GM19467 (cell line): ENCODE results near the gene MARCHF5.
"Not testable (repeated sequence)": the region's sequence is repeated elsewhere in the genome, so short reads cannot be mapped to it uniquely, and the experiment has no call there.

Source experiments
- ATAC-seq: cut with Tn5 transposase; IDR thresholded peaks from one replicate; pipeline ENCODE4 v1.9.1; 2021; ENCODE audit warnings: mild to moderate bottlenecking, moderate library complexity; ENCODE audit not compliant: unreplicated experiment

Gene MARCHF5

DNA sequence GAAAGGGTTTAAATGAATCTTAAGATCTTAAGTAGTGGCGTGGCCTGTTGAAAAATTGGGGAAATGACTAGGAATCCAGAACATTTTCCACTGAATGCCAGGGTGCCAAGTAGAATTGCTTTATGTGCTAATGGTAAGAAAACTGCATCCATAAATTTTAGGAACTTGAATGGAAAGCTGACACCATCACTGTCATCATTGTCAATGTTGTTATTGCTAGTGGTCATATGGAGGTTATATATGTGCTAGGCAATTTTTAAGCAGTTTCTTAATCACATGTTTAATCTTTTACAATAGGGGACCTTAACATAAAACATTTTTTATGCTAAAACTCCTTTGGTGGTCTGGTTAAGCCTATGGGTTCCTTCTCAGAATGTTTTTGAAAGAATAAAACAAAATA is 13.1 kb downstream of the MARCHF5 start:
- ATAC-seq, result no peak

DNA sequence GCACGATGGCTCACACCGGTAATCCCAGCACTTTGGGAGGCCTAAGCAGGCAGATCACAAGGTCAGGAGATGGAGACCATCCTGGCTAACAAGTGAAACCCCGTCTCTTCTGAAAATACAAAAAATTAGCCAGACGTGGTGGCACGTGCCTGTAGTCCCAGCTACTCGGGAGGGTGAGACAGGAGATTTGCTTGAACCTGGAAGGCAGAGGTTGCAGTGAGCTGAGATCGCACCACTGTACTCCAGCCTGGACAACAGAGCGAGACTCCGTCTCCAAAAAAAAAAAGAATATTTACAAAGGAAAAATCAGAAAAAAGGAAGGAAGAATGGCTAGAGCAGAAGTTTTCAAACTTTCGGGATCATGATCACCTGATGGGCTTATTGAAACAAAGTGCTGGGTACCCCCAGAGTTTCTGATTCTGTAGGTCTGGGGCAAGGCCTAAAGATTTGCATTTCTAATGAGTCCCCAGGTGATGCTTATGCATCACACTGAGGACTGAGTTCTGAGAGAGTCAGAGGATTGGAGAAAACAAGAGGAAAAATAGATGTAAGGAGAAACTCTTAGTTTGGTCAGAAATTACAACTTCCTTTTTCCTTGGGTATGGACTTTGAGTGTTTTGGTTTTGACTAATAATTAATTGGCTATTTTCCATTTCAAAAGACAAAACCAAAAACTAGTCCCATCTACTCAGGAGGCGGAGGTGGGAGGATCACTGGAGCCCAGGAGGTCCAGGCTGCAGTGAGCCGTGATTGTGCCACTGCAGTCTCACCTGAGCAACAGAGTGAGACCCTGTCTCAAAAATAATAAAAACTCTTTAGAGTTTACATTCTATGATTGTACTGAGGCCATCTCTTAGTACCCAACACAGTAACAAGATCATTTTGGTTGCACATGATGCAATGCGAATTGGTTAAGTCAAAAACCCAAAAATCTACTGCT is 14.4 kb downstream of the MARCHF5 start:
- no peak for ATAC-seq

GRCh38 chr10:92309272-92309671 is 18.3 kb downstream of the MARCHF5 start:
- no peak for ATAC-seq

- ATAC-seq, result no peak
These were observed 22.8 kb downstream of the MARCHF5 start for GRCh38 chr10:92313750-92314149.

- no peak for ATAC-seq
These were observed 25.6 kb downstream of the MARCHF5 start for GRCh38 chr10:92316610-92317009.

GRCh38 chr10:92323079-92323478 is 32.1 kb downstream of the MARCHF5 start:
- ATAC-seq, result no peak

DNA sequence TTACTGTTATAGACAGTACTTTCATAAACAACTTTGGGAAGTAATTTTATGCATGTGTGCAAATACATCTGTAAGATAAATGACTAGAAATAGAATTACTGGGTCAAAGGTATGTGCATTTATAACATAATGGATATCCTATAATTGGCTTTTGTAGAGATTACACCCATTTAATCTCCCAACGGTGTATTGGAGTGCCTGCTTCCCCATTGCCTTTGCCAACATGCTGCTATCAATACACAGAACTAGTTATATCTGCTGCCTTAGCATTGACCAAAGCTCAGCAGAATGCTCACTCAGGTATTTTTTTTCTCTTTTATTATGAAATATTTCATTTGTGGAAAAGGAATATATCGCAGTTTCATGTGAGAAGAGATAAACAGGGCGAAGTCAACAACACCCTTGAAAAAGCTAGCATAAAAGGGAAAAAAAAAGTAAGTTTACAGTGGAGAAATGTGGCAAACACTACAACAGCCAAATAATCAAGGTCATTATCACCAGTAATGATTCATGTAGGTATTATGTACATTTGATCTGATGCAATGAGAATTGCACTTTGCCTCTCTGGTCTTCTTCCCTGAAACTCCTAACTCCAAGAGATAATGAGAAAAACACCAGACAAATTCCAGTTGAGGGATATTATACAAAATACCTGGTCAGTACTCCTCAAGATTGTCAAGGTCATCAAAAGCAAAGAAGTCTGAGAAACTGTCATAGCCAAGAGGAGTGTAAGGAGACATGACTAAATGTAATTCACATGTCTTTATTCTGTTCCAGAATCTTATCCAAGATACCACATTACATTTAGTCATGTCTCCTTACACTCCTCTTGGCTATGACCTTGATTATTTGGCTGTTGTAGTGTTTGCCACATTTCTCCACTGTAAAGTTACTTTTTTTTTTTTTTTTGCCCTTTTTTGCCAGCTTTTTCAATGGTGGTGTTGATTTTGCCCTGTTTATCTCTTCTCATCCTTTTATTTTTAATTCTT is 36.8 kb downstream of the MARCHF5 start:
- no peak for ATAC-seq

- no peak for ATAC-seq
These were observed 38.0 kb downstream of the MARCHF5 start for GRCh38 chr10:92328993-92329392.

- ATAC-seq, result not testable (repeated sequence)
These were observed 39.0 kb downstream of the MARCHF5 start for GRCh38 chr10:92329927-92330326.

DNA sequence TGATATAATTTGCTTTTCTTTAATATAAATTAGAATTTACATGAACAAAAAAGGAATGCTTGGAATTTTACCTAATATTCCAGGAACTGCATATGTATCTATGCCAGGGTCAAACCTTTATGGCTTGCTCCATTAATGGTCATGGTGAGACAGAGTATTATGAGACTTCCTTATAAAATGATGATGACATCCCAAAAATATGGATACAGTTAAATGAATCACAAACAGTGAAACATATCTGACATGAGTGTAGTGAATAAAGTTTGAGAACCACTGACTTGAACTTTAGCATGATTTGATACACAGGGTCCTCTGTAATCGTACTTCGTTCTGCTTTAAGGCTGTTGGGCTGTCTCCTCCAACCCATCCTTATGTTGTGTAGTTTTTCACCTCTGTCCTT is 51.8 kb downstream of the MARCHF5 start:
- ATAC-seq, result no peak

- not testable (repeated sequence) for ATAC-seq
These were observed 54.6 kb downstream of the MARCHF5 start for GRCh38 chr10:92345575-92345974.

GRCh38 chr10:92347035-92347676 is 56.2 kb downstream of the MARCHF5 start:
- not testable (repeated sequence) for ATAC-seq

GRCh38 chr10:92350411-92350810 is 59.4 kb downstream of the MARCHF5 start:
- no peak for ATAC-seq

DNA sequence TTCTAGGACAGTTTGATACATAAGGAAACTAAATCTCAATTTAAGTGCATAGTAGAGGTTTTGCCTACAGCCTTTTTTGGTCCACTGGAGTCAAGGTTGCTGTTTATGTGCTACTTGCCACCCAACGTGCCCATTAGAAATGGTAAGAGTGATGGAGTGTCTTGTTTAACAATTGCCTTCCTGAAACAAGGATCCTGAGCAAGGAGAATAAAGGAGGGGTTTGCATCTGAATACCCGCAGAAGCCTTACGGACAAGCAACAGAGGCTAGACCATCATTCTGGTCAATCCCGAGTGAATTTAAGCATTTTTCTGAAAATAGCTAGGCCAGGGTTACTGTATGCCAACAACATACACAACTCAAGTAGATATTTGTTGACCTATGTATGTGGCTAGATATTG is 63.6 kb downstream of the MARCHF5 start:
- ATAC-seq, result no peak

- no peak for ATAC-seq
These were observed 65.1 kb downstream of the MARCHF5 start for GRCh38 chr10:92356041-92356440.

DNA sequence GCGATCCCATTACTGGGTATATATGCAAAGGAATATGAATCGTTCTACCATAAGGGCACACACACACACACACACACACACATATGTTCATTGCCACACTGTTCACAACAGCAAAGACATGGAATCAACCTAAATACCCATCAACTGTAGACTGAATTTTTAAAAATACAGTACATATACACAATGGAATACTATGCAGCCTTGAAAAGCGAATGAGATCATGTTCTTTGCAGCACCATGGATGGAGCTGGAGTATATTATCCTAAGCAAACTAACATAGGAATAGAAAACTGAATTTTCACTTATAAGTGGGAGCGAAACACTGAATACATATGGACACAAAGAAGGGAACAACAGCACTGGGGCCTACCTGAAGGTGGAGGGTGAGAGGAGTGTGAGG is 72.5 kb downstream of the MARCHF5 start:
- no peak for ATAC-seq

GRCh38 chr10:92366412-92367021 is 75.5 kb downstream of the MARCHF5 start:
- ATAC-seq, result no peak

DNA sequence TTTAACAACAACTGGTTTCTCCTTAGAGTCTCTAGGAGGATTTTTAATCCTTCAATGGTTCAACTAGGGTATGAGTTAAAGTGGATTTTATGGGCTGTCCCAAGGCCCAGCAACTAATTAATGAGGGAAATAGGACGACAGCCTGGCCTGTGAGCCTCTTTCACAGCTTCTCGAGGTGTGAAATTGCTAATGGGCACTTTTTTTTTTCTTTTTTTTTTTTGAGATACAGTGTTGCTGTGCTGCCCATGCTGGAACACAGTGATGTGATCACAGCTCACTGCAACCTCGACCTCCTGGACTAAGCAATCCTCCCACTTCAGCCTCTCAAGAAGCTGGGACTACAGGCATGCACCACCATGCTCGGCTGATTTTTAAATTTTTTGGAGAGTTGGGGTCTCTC is 87.0 kb downstream of the MARCHF5 start:
- ATAC-seq, result no peak

DNA sequence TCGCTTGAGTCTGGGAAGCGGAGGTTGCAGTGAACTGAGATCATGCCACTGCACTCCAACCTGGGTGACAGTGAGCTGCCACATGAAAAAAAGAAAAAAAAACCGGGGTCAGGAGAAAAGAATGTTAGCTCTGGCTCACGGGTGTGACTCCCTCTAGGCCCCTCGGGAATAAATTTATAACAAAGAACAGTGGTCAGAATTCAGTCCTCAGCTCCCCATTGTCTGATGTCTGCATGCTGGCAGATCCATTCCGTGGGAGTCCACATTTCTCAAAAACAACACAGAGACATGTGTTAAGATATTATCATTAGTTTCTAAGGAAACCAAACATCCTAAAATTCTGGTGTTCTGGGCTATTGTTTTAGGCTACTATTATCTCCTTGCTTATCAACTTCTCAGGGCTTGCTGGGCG is 90.6 kb downstream of the MARCHF5 start:
- no peak for ATAC-seq

- no peak for ATAC-seq
These were observed 91.7 kb downstream of the MARCHF5 start for GRCh38 chr10:92382631-92383030.

- no peak for ATAC-seq
These were observed 93.8 kb downstream of the MARCHF5 start for GRCh38 chr10:92384741-92385140.
